ENCODE measurements around the gene COX5B.
"Not testable (repeated sequence)": the region's sequence is repeated elsewhere in the genome, so short reads cannot be mapped to it uniquely, and the experiment has no call there.

COX5B gene

GRCh38 chr2:97669448-97669847 is 23.6 kb downstream of the COX5B start, which contains the start of gene C2orf92:
Gene C2orf92, plus strand, starts transcription at chr2:97669713. Its CDS starts 76 bp downstream, at chr2:97669789.
- H3K9ac ChIP-seq (ENCODE audit: insufficient read length, low read depth): no peak within 1 kb of the TSS
- H3K4me1 ChIP-seq (ENCODE audit: insufficient read depth, insufficient read length): peaks cover 5% of the 10 kb centered on the region
- H3K36me3 ChIP-seq (ENCODE audit: insufficient read depth, insufficient read length, low read length): peaks cover 9% of the 10 kb centered on the region
- no peaks in the 10 kb centered on the region for H3K27me3 ChIP-seq (ENCODE audit: insufficient read depth, insufficient read length)
- H3K9me3 ChIP-seq (ENCODE audit: insufficient read depth, low read length): no peaks in the 10 kb centered on the region
- TF ChIP-seq SUZ12 (IDR thresholded peaks at IDR 0.05; ENCODE audit: extremely low read depth, insufficient read depth, insufficient read length): no peak
- TF ChIP-seq YY1 (IDR thresholded peaks at IDR 0.05; ENCODE audit: insufficient read depth, insufficient read length): no peak
- TF ChIP-seq ZNF274 (IDR thresholded peaks at IDR 0.05; ENCODE audit: low read depth, low read length): no peak
- DNase-seq (ENCODE audit: low read depth, low spot score): no peak
- H3K4me3 ChIP-seq (ENCODE audit: insufficient read length, low read depth): no peak within 1 kb of the TSS

GRCh38 chr2:97670471-97670870 is 24.6 kb downstream of the COX5B start:
- TF ChIP-seq ZNF274 (IDR thresholded peaks at IDR 0.05; ENCODE audit: low read depth, low read length): no peak
- TF ChIP-seq YY1 (IDR thresholded peaks at IDR 0.05; ENCODE audit: insufficient read depth, insufficient read length): no peak
- no peak for TF ChIP-seq SUZ12 (IDR thresholded peaks at IDR 0.05; ENCODE audit: extremely low read depth, insufficient read depth, insufficient read length)
- no peak overlapping the region for H3K4me3 ChIP-seq (ENCODE audit: insufficient read length, low read depth)
- H3K9me3 ChIP-seq (ENCODE audit: insufficient read depth, low read length): no peaks in the 10 kb centered on the region
- DNase-seq (ENCODE audit: low read depth, low spot score): no peak
- peaks cover 9% of the 10 kb centered on the region for H3K36me3 ChIP-seq (ENCODE audit: insufficient read depth, insufficient read length, low read length)
- peaks cover 5% of the 10 kb centered on the region for H3K4me1 ChIP-seq (ENCODE audit: insufficient read depth, insufficient read length)
- H3K9ac ChIP-seq (ENCODE audit: insufficient read length, low read depth): no peak overlapping the region
- no peaks in the 10 kb centered on the region for H3K27me3 ChIP-seq (ENCODE audit: insufficient read depth, insufficient read length)

GRCh38 chr2:97671526-97671925 is 25.7 kb downstream of the COX5B start:
- peaks cover 9% of the 10 kb centered on the region for H3K36me3 ChIP-seq (ENCODE audit: insufficient read depth, insufficient read length, low read length)
- DNase-seq (ENCODE audit: low read depth, low spot score): no peak
- H3K27me3 ChIP-seq (ENCODE audit: insufficient read depth, insufficient read length): no peaks in the 10 kb centered on the region
- no peak overlapping the region for H3K4me3 ChIP-seq (ENCODE audit: insufficient read length, low read depth)
- TF ChIP-seq YY1 (IDR thresholded peaks at IDR 0.05; ENCODE audit: insufficient read depth, insufficient read length) (no peak), SUZ12 (IDR thresholded peaks at IDR 0.05; ENCODE audit: extremely low read depth, insufficient read depth, insufficient read length) (no peak), ZNF274 (IDR thresholded peaks at IDR 0.05; ENCODE audit: low read depth, low read length) (no peak)
- no peaks in the 10 kb centered on the region for H3K9me3 ChIP-seq (ENCODE audit: insufficient read depth, low read length)
- H3K9ac ChIP-seq (ENCODE audit: insufficient read length, low read depth): no peak overlapping the region
- peaks cover 5% of the 10 kb centered on the region for H3K4me1 ChIP-seq (ENCODE audit: insufficient read depth, insufficient read length)

DNA sequence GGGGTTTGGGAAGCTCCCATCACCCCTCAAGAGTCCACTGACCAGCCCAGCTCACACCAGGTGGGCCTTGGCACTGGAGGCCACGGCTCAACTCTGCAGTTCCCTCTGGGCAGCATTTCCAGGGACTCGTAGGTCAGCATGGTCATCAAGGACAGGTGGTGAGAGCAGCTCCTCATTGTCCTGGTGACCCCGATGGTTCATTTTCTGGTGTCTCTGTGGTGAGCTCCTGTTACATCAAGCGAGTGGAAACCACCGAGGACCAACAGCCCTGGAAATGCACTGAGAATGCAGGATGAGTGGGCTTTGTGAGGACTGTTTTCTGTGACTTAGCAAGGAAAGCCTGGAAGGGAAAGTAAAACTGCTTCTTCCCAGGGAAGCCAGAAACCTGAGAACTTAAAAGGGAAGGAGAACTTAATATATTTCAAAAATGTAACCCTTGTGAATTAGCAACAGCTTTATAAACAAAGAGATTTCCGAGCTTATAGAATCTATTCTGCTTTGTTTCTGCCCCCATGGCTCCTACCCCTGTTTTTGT is 26.8 kb downstream of the COX5B start:
- H3K4me1 ChIP-seq (ENCODE audit: insufficient read depth, insufficient read length); H3K36me3 ChIP-seq (ENCODE audit: insufficient read depth, insufficient read length, low read length); DNase-seq (ENCODE audit: low read depth, low spot score); H3K27me3 ChIP-seq (ENCODE audit: insufficient read depth, insufficient read length); H3K9ac ChIP-seq (ENCODE audit: insufficient read length, low read depth); H3K4me3 ChIP-seq (ENCODE audit: insufficient read length, low read depth); H3K9me3 ChIP-seq (ENCODE audit: insufficient read depth, low read length): not testable (repeated sequence)

GRCh38 chr2:97673182-97673914 is 27.5 kb downstream of the COX5B start:
- peaks cover 7% of the 10 kb centered on the region for H3K36me3 ChIP-seq (ENCODE audit: insufficient read depth, insufficient read length, low read length)
- H3K27me3 ChIP-seq (ENCODE audit: insufficient read depth, insufficient read length): no peaks in the 10 kb centered on the region
- no peak for TF ChIP-seq SUZ12 (IDR thresholded peaks at IDR 0.05; ENCODE audit: extremely low read depth, insufficient read depth, insufficient read length)
- TF ChIP-seq YY1 (IDR thresholded peaks at IDR 0.05; ENCODE audit: insufficient read depth, insufficient read length): no peak
- no peak for TF ChIP-seq ZNF274 (IDR thresholded peaks at IDR 0.05; ENCODE audit: low read depth, low read length)
- H3K9me3 ChIP-seq (ENCODE audit: insufficient read depth, low read length): no peaks in the 10 kb centered on the region
- no peak overlapping the region for H3K4me3 ChIP-seq (ENCODE audit: insufficient read length, low read depth)
- H3K9ac ChIP-seq (ENCODE audit: insufficient read length, low read depth): no peak overlapping the region
- H3K4me1 ChIP-seq (ENCODE audit: insufficient read depth, insufficient read length): peaks cover 5% of the 10 kb centered on the region
- DNase-seq (ENCODE audit: low read depth, low spot score): no peak

DNA sequence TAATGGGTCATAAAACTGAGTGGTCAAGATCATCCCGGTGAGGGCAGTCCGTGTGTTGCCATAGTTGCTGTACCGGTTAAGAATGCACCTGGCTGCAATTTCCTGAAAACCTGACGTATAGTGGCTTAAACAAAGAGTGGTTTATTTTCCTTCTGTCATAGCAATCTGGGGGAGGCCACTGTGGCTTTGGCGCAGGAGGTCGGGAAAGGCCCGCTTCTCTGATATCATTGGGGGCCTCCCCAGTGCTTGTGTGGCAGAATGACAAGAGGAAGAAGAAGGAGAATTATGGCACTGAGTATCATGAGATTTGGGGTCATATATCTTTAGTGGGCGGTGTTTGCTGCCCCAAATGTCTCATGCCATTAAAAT is 28.0 kb downstream of the COX5B start:
- Histone ChIP-seq H3K9ac (ENCODE audit: insufficient read length, low read depth) (no peak overlapping the region), H3K36me3 (ENCODE audit: insufficient read depth, insufficient read length, low read length) (peaks cover 3% of the 10 kb centered on the region)

DNA sequence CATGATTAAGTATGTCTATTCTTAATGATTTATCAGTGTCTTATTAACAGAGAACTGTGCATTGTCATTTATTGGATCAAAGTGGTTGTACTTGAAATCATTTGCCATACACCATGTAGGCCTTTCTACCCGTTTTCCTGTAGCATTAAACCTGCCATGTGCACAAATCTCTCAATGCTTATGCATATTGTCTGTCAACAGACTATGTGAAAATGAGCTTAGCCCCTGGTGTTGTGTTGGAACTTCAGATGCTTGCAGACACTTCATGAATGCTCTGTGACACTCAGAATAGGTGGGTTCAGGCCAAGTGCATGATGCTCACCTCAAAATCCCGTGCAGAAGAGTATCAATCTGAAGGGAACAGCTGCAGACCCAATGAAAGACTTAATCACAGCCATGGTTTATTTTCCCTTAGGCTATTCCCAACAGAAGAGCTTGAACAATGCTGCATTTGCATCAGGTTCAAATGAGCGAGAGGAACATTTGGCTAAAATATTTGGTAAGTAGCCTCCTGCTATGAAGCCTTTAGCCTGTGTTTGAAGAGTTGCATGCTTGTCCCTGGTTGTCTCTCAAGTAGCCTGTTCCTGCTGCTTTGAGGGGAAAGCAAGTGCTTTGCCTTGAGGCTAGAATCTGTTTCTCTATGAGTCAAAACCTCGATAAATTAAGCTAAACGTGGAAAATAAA is 29.7 kb downstream of the COX5B start:
- Histone ChIP-seq H3K9ac (ENCODE audit: insufficient read length, low read depth) (no peak overlapping the region), H3K9me3 (ENCODE audit: insufficient read depth, low read length) (no peaks in the 10 kb centered on the region; the same call in 1 of the 2 replicates), H3K27me3 (ENCODE audit: insufficient read depth, insufficient read length) (no peaks in the 10 kb centered on the region), H3K4me1 (ENCODE audit: insufficient read depth, insufficient read length) (no peaks in the 10 kb centered on the region), H3K36me3 (ENCODE audit: insufficient read depth, insufficient read length, low read length) (peaks cover 3% of the 10 kb centered on the region), H3K4me3 (ENCODE audit: insufficient read length, low read depth) (no peak overlapping the region)
- DNase-seq (ENCODE audit: low read depth, low spot score): peak; percentile 43
- TF ChIP-seq ZNF274 (IDR thresholded peaks at IDR 0.05; ENCODE audit: low read depth, low read length) (no peak), SUZ12 (IDR thresholded peaks at IDR 0.05; ENCODE audit: extremely low read depth, insufficient read depth, insufficient read length) (no peak), YY1 (IDR thresholded peaks at IDR 0.05; ENCODE audit: insufficient read depth, insufficient read length) (no peak)

More for the DNA sequence above, 28.0 kb downstream of the COX5B start:
- Histone ChIP-seq H3K27me3 (ENCODE audit: insufficient read depth, insufficient read length) (no peaks in the 10 kb centered on the region), H3K9me3 (ENCODE audit: insufficient read depth, low read length) (no peaks in the 10 kb centered on the region), H3K4me3 (ENCODE audit: insufficient read length, low read depth) (no peak overlapping the region), H3K4me1 (ENCODE audit: insufficient read depth, insufficient read length) (peaks cover 5% of the 10 kb centered on the region)
- DNase-seq (ENCODE audit: low read depth, low spot score): no peak
- TF ChIP-seq ZNF274 (IDR thresholded peaks at IDR 0.05; ENCODE audit: low read depth, low read length): no peak

Data from NT2/D1 (cell line).